SK-N-SH (cell line): ENCODE data around the gene ARHGEF28. TPM values are rescaled to one million over a fixed set of nuclear protein-coding genes. Genes with fewer than 3 reads are reported as not detected.

Experiments
- CTCF ChIA-PET: fragments of 300-600, 350-600 bp; formaldehyde crosslinking; extraction: SDS; loops from one replicate; lab custom pipeline; 2021; lab: Yijun Ruan, JAX
- POLR2A ChIA-PET: fragments of 350-600 bp; sonication (Branson Sonifier 250); formaldehyde crosslinking; extraction: SDS; loops from one replicate; lab custom pipeline; 2020; ENCODE audit warnings: antibody characterized with exemption, inconsistent platforms; lab: Yijun Ruan, JAX
- DNase-seq: peaks from one replicate; pipeline ENCODE4 v3.0.0; 2012
- H2AFZ ChIP-seq: fragments of 200-600 bp; sonication (generic); 2 replicates; pipeline ENCODE4 v1.8.1; 2016; ENCODE audit warnings: antibody characterized with exemption, mild to moderate bottlenecking, low read depth
- H3F3A ChIP-seq: fragments of 200-600 bp; sonication (generic); replicated peaks from 2 replicates; pipeline ENCODE3; 2016; ENCODE audit warnings: antibody characterized with exemption, mild to moderate bottlenecking; ENCODE audit not compliant: insufficient read depth
- H3K27ac ChIP-seq, 2 experiments: fragments of 200-500 bp in 1 of 2; fragments of 200-600 bp in 1 of 2; sonication (Bioruptor generic) in 1 of 2; sonication (generic), shearing (Covaris generic) in 1 of 2; 2 replicates each; pipeline versions ENCODE4 v1.5.1 to v1.6.1; 2014 to 2016; ENCODE audit warnings: low read depth in 2 of 2, inconsistent platforms in 1 of 2, low read length in 1 of 2, mild to moderate bottlenecking in 1 of 2, mixed read lengths in 1 of 2
- H3K27me3 ChIP-seq: fragments of 200-600 bp; sonication (generic), shearing (Covaris generic); 2 replicates; pipeline ENCODE4 v1.6.1; 2016; ENCODE audit warnings: mixed run types; ENCODE audit not compliant: insufficient read depth
- H3K36me3 ChIP-seq, 2 experiments: fragments of 200-500 bp in 1 of 2; fragments of 200-600 bp in 1 of 2; sonication (Bioruptor generic) in 1 of 2; sonication (generic) in 1 of 2; replicated peaks in 1 of 2; 2 replicates each; pipeline versions ENCODE3 to v1.5.1; 2014 to 2016; ENCODE audit warnings: low read length in 1 of 2, mild to moderate bottlenecking in 1 of 2; ENCODE audit not compliant: insufficient read depth in 2 of 2, control insufficient read depth in 1 of 2
- H3K4me1 ChIP-seq, 2 experiments: fragments of 200-500 bp in 1 of 2; fragments of 200-600 bp in 1 of 2; sonication (Bioruptor generic) in 1 of 2; sonication (generic), shearing (Covaris generic) in 1 of 2; 2 replicates each; pipeline versions ENCODE4 v1.5.1 to v1.6.1; 2014 to 2016; ENCODE audit warnings: low read depth in 1 of 2, low read length in 1 of 2, mixed run types in 1 of 2; ENCODE audit not compliant: insufficient read depth in 2 of 2, control insufficient read depth in 1 of 2
- H3K4me2 ChIP-seq: fragments of 200-600 bp; sonication (generic), shearing (Covaris generic); 2 replicates; pipeline ENCODE4 v1.6.1; 2017; ENCODE audit warnings: mixed run types
- H3K4me3 ChIP-seq, 2 experiments: fragments of 200-500 bp in 1 of 2; fragments of 200-600 bp in 1 of 2; sonication (Bioruptor generic) in 1 of 2; sonication (generic), shearing (Covaris generic) in 1 of 2; 2 replicates each; pipeline versions ENCODE4 v1.5.1 to v1.8.1; 2014 to 2016; ENCODE audit warnings: low read depth in 2 of 2, inconsistent platforms in 1 of 2, low read length in 1 of 2, mild to moderate bottlenecking in 1 of 2, mixed read lengths in 1 of 2, moderate library complexity in 1 of 2
- H3K79me2 ChIP-seq: fragments of 200-600 bp; sonication (generic); 2 replicates; pipeline ENCODE4 v1.8.1; 2017; ENCODE audit warnings: mild to moderate bottlenecking; ENCODE audit not compliant: insufficient read depth
- H3K9ac ChIP-seq: fragments of 200-600 bp; sonication (generic); 2 replicates; pipeline ENCODE4 v1.6.1; 2017; ENCODE audit warnings: mixed run types
- H3K9me2 ChIP-seq: fragments of 200-600 bp; sonication (generic); 2 replicates; pipeline ENCODE4 v1.6.1; 2017; ENCODE audit warnings: mixed run types
- H3K9me3 ChIP-seq: fragments of 200-600 bp; sonication (generic); 2 replicates; pipeline ENCODE4 v1.6.1; 2017; ENCODE audit warnings: mixed run types, mild to moderate bottlenecking, moderate library complexity
- H4K20me1 ChIP-seq: fragments of 200-600 bp; sonication (generic); 2 replicates; pipeline ENCODE4 v1.6.1; 2017; ENCODE audit warnings: mild to moderate bottlenecking, mixed run types; ENCODE audit not compliant: insufficient read depth
- CHD2 ChIP-seq: fragments of 150-350 bp; IDR thresholded peaks from 2 replicates; pipeline ENCODE4 v1.6.1; 2018; ENCODE audit warnings: low read length; ENCODE audit not compliant: partially characterized antibody
- CTCF ChIP-seq: fragments of 200-600 bp; sonication (generic); IDR thresholded peaks from 2 replicates; pipeline ENCODE4 v1.6.1; 2017; ENCODE audit warnings: antibody characterized with exemption, mild to moderate bottlenecking, moderate library complexity
- ELF1 ChIP-seq: IDR thresholded peaks from 2 replicates; pipeline ENCODE4 v1.4.0; 2012
- EP300 ChIP-seq, 2 experiments: IDR thresholded peaks; 2 replicates each; pipeline versions ENCODE4 v1.4.0 to v1.6.1; 2012; ENCODE audit warnings: borderline replicate concordance in 1 of 2, low read depth in 1 of 2, low read length in 1 of 2
- EZH2phosphoT487 ChIP-seq: fragments of 200-600 bp; sonication (generic); IDR thresholded peaks from 2 replicates; pipeline ENCODE4 v1.6.1; 2017; ENCODE audit warnings: low read depth, mixed run types, mild to moderate bottlenecking, antibody characterized with exemption, moderate library complexity, borderline replicate concordance
- FOSL2 ChIP-seq: IDR thresholded peaks from 2 replicates; pipeline ENCODE4 v1.4.0; 2012; ENCODE audit warnings: low read depth, mild to moderate bottlenecking, moderate library complexity, borderline replicate concordance
- FOXJ3 ChIP-seq: sonication (generic); formaldehyde crosslinking; IDR thresholded peaks from 2 replicates; pipeline ENCODE4 v1.5.1; 2020; ENCODE audit warnings: mild to moderate bottlenecking, missing genetic modification reagents
- FOXM1 ChIP-seq: IDR thresholded peaks from 2 replicates; pipeline ENCODE4 v1.4.0; 2012; ENCODE audit warnings: low read depth, mild to moderate bottlenecking
- GABPA ChIP-seq: IDR thresholded peaks from 2 replicates; pipeline ENCODE4 v1.4.0; 2012; ENCODE audit warnings: low read depth, mild to moderate bottlenecking
- GATA2 ChIP-seq: sonication (generic); formaldehyde crosslinking; IDR thresholded peaks from 2 replicates; pipeline ENCODE4 v1.5.0; 2020; ENCODE audit warnings: mild to moderate bottlenecking, missing genetic modification reagents
- IRF3 ChIP-seq: fragments of 150-350 bp; IDR thresholded peaks from 2 replicates; pipeline ENCODE4 v1.6.1; 2016; ENCODE audit warnings: mild to moderate bottlenecking, low read depth, low read length
- JUND ChIP-seq: IDR thresholded peaks from 2 replicates; pipeline ENCODE4 v1.4.0; 2012
- MAX ChIP-seq: IDR thresholded peaks from 2 replicates; pipeline ENCODE4 v1.4.0; 2012; ENCODE audit warnings: low read depth
- MEF2A ChIP-seq: IDR thresholded peaks from 2 replicates; pipeline ENCODE4 v1.4.0; 2012; ENCODE audit warnings: low read depth, borderline replicate concordance
- MXI1 ChIP-seq: IDR thresholded peaks from 2 replicates; pipeline ENCODE4 v1.6.1; 2012; ENCODE audit warnings: mild to moderate bottlenecking, low read depth, low read length, improper control_type of control experiment
- NFIC ChIP-seq: IDR thresholded peaks from 2 replicates; pipeline ENCODE4 v1.4.0; 2012; ENCODE audit warnings: borderline replicate concordance
- NRF1 ChIP-seq: IDR thresholded peaks from 2 replicates; pipeline ENCODE4 v1.6.1; 2012; ENCODE audit warnings: low read depth, mild to moderate bottlenecking, low read length
- PBX3 ChIP-seq: IDR thresholded peaks from 2 replicates; pipeline ENCODE4; 2012
- POLR2AphosphoS5 ChIP-seq: IDR thresholded peaks from 2 replicates; pipeline ENCODE4 v1.6.1; 2012; ENCODE audit warnings: low read depth, low read length
- RAD21 ChIP-seq: IDR thresholded peaks from 2 replicates; pipeline ENCODE4 v1.6.1; 2012; ENCODE audit warnings: mild to moderate bottlenecking, low read length
- RFX5 ChIP-seq: IDR thresholded peaks from 2 replicates; pipeline ENCODE4 v1.6.1; 2012; ENCODE audit warnings: mild to moderate bottlenecking, improper control_type of control experiment, low read length
- RXRA ChIP-seq: IDR thresholded peaks from 2 replicates; pipeline ENCODE4 v1.4.0; 2012; ENCODE audit warnings: low read depth, mild to moderate bottlenecking, borderline replicate concordance
- SIN3A ChIP-seq: IDR thresholded peaks from 2 replicates; pipeline ENCODE4 v1.6.1; 2012; ENCODE audit warnings: low read depth, mild to moderate bottlenecking, low read length, moderate library complexity, borderline replicate concordance
- SMC3 ChIP-seq: IDR thresholded peaks from 2 replicates; pipeline ENCODE4 v1.6.1; 2012; ENCODE audit warnings: low read depth, low read length, improper control_type of control experiment
- TAF1 ChIP-seq: IDR thresholded peaks from 2 replicates; pipeline ENCODE4 v1.6.1; 2012; ENCODE audit warnings: low read depth, mild to moderate bottlenecking, low read length, moderate library complexity, borderline replicate concordance
- TCF12 ChIP-seq: IDR thresholded peaks from 2 replicates; pipeline ENCODE4 v1.4.0; 2012
- USF1 ChIP-seq: IDR thresholded peaks from 2 replicates; pipeline ENCODE4 v1.4.0; 2012; ENCODE audit warnings: low read depth, borderline replicate concordance
- USF2 ChIP-seq: fragments of 150-350 bp; IDR thresholded peaks from 2 replicates; pipeline ENCODE4 v1.6.1; 2017; ENCODE audit warnings: antibody characterized with exemption, low read length, low read depth, borderline replicate concordance
- YY1 ChIP-seq: IDR thresholded peaks from 2 replicates; pipeline ENCODE4 v1.4.0; 2012; ENCODE audit warnings: low read depth, mild to moderate bottlenecking
- WGBS: methylation state at CpG from one replicate; pipeline ENCODE4 v1.1.6; 2017; ENCODE audit warnings: low lambda C conversion rate; 5-methylcytosine and 5-hydroxymethylcytosine counted together
- polyA plus RNA-seq, 3 experiments: library from polyadenylated mRNA; depleted of rRNA; stranded (reverse); fragments of >200 nt; gene quantifications; 2 replicates each; pipeline ENCODE4 v1.2.3, GENCODE V29; 2012

ARHGEF28 gene
- polyA plus RNA-seq, 1 of the 3 experiments (the other 2 are of a cell fraction), result 4.2 TPM

GRCh38 chr5:73693573-73694061 is 67.6 kb downstream of the ARHGEF28 start:
- H3K4me1 ChIP-seq, result peaks cover 0 to 27% of the 10 kb centered on the region in 2 experiments; a peak in 2 of 4 replicates
- peaks cover 4% of the 10 kb centered on the region; the same call in 1 of the 2 replicates for H3K79me2 ChIP-seq
- 0 out of 2 replicates have a peak overlapping the region, but pooled peaks have one; percentile 32 for H2AFZ ChIP-seq
- no peaks in the 10 kb centered on the region for H3K36me3 ChIP-seq
- no peak overlapping the region for H3K4me3 ChIP-seq
- ChIA-PET CTCF (interaction anchor here (0.6 to 2.6 kb wide), 21 partner anchors 9 to 239 kb away, joined by 3 to 37 read pairs (median 4); no protein-coding TSS in a partner anchor), POLR2A (no interaction called here)
- no peaks in the 10 kb centered on the region for H3K9me3 ChIP-seq
- DNase-seq, result peak; percentile 16
- no peaks in the 10 kb centered on the region for H3K27me3 ChIP-seq
- peaks cover 20% of the 10 kb centered on the region for H3F3A ChIP-seq
- WGBS, result 74% methylated on average over 4 of the region's 4 CpGs
- H3K9ac ChIP-seq, result no peak overlapping the region
- peak overlapping the region; percentile 60 for H3K4me2 ChIP-seq
- H3K27ac ChIP-seq, result peak overlapping the region in 1 of 2 experiments; percentile 31; a peak in 2 of 4 replicates
- no peaks in the 10 kb centered on the region for H3K9me2 ChIP-seq
- H4K20me1 ChIP-seq, result no peaks in the 10 kb centered on the region
- no peak for TF ChIP-seq GABPA
- no peak for TF ChIP-seq EZH2phosphoT487
- TF ChIP-seq YY1, result no peak
- TF ChIP-seq NRF1, result no peak
- TF ChIP-seq EP300 (IDR thresholded peaks at IDR 0.05; ENCODE audit: borderline replicate concordance in 1 of 2, low read depth in 1 of 2, low read length in 1 of 2), result no peak
- peak; percentile 71 for TF ChIP-seq CTCF
- TF ChIP-seq POLR2AphosphoS5, result no peak
- TF ChIP-seq RFX5, result no peak
- TF ChIP-seq NFIC, result no peak
- TF ChIP-seq USF1, result no peak
- no peak for TF ChIP-seq MEF2A
- no peak for TF ChIP-seq IRF3
- TF ChIP-seq TCF12, result peak; percentile 20; the same call in 1 of the 2 replicates
- TF ChIP-seq FOXM1, result no peak
- TF ChIP-seq SMC3, result peak; percentile 46
- TF ChIP-seq MAX, result peak; percentile 28; the same call in 1 of the 2 replicates
- no peak for TF ChIP-seq FOSL2
- TF ChIP-seq TAF1, result no peak
- no peak for TF ChIP-seq ELF1
- TF ChIP-seq SIN3A, result no peak
- TF ChIP-seq PBX3, result 0 out of 2 replicates have a peak, but pooled peaks have one; percentile 19
- no peak for TF ChIP-seq GATA2 (CRISPR knock-in tag)
- no peak for TF ChIP-seq RXRA
- TF ChIP-seq USF2, result no peak
- TF ChIP-seq JUND, result no peak
- no peak for TF ChIP-seq FOXJ3 (CRISPR knock-in tag)
- TF ChIP-seq MXI1, result no peak
- no peak for TF ChIP-seq CHD2
- peak; percentile 41; the same call in 1 of the 2 replicates for TF ChIP-seq RAD21
